ENCODE measurements around the gene EIF3D. TPM values are rescaled to one million over a fixed set of nuclear protein-coding genes. Genes with fewer than 3 reads are reported as not detected.

The EIF3D gene
- total and polyA plus RNA-seq, 4 experiments from 2014 or later = 137 to 228 (median 206) TPM

GRCh38 chr22:36568846-36569245, 39.9 kb upstream of the EIF3D start:
- Mint-ChIP-seq H3K9me3 (peaks cover 0 to 4% (median 0%) of the 10 kb centered on the region in 8 donors), H3K36me3 (no peaks in the 10 kb centered on the region), H3K27ac (no peak overlapping the region), H3K4me1 (no peaks in the 10 kb centered on the region), H3K27me3 (peaks cover 13 to 23% of the 10 kb centered on the region in 2 donors), H3K4me3 (no peak overlapping the region)
- Histone ChIP-seq H3K36me3 (ENCODE audit: insufficient read depth, low read length) (no peaks in the 10 kb centered on the region), H3K9me3 (ENCODE audit: control insufficient read depth in 1 of 2, low read length in 2 of 2) (no peaks in the 10 kb centered on the region), H3K27me3 (ENCODE audit: insufficient read depth, low read length) (no peaks in the 10 kb centered on the region), H3K4me1 (ENCODE audit: insufficient read depth, low read length) (no peaks in the 10 kb centered on the region), H3K27ac (ENCODE audit: low read depth, low read length) (no peak overlapping the region), H3K4me3 (ENCODE audit: low read length in 2 of 2) (no peak overlapping the region)
- ChIA-PET CTCF (ENCODE audit: partially characterized antibody) (no interaction called here), POLR2A (ENCODE audit: partially characterized antibody) (no interaction called here)
- DNase-seq = no peak
- intact Hi-C loops (cut with micrococcal nuclease) = no loop called here

- H3K4me1 Mint-ChIP-seq = peaks cover 0 to 3% (median 0%) of the 10 kb centered on the region in 4 donors
- CTCF ChIA-PET (ENCODE audit: partially characterized antibody) = no interaction called here
- H3K4me3 Mint-ChIP-seq = no peak overlapping the region
- peaks cover 0 to 4% (median 0%) of the 10 kb centered on the region in 8 donors for H3K9me3 Mint-ChIP-seq
- H3K27me3 Mint-ChIP-seq = peaks cover 26 to 32% of the 10 kb centered on the region in 2 donors
- Histone ChIP-seq H3K27me3 (ENCODE audit: insufficient read depth, low read length) (no peaks in the 10 kb centered on the region), H3K9me3 (ENCODE audit: control insufficient read depth in 1 of 2, low read length in 2 of 2) (no peaks in the 10 kb centered on the region), H3K36me3 (ENCODE audit: insufficient read depth, low read length) (no peaks in the 10 kb centered on the region), H3K4me3 (ENCODE audit: low read length in 2 of 2) (no peak overlapping the region), H3K4me1 (ENCODE audit: insufficient read depth, low read length) (no peaks in the 10 kb centered on the region), H3K27ac (ENCODE audit: low read depth, low read length) (no peak overlapping the region)
- intact Hi-C loops (cut with micrococcal nuclease) = no loop called here
- no peaks in the 10 kb centered on the region for H3K36me3 Mint-ChIP-seq
- DNase-seq = no peak
- H3K27ac Mint-ChIP-seq = no peak overlapping the region
- POLR2A ChIA-PET (ENCODE audit: partially characterized antibody) = no interaction called here
Measured at GRCh38 chr22:36566720-36567119, 37.8 kb upstream of the EIF3D start.

GRCh38 chr22:36565686-36566085, 36.7 kb upstream of the EIF3D start:
- no peak overlapping the region for H3K4me3 Mint-ChIP-seq
- Histone ChIP-seq H3K4me3 (ENCODE audit: low read length in 2 of 2) (no peak overlapping the region), H3K36me3 (ENCODE audit: insufficient read depth, low read length) (no peaks in the 10 kb centered on the region), H3K4me1 (ENCODE audit: insufficient read depth, low read length) (no peaks in the 10 kb centered on the region), H3K9me3 (ENCODE audit: control insufficient read depth in 1 of 2, low read length in 2 of 2) (no peaks in the 10 kb centered on the region), H3K27ac (ENCODE audit: low read depth, low read length) (no peak overlapping the region), H3K27me3 (ENCODE audit: insufficient read depth, low read length) (no peaks in the 10 kb centered on the region)
- H3K4me1 Mint-ChIP-seq = peaks cover 0 to 3% (median 0%) of the 10 kb centered on the region in 4 donors
- peaks cover 26 to 34% of the 10 kb centered on the region in 2 donors for H3K27me3 Mint-ChIP-seq
- DNase-seq = no peak
- intact Hi-C loops (cut with micrococcal nuclease) = no loop called here
- H3K9me3 Mint-ChIP-seq = peaks cover 0 to 4% (median 0%) of the 10 kb centered on the region in 8 donors
- H3K27ac Mint-ChIP-seq = no peak overlapping the region
- H3K36me3 Mint-ChIP-seq = no peaks in the 10 kb centered on the region
- POLR2A ChIA-PET (ENCODE audit: partially characterized antibody) = no interaction called here
- CTCF ChIA-PET (ENCODE audit: partially characterized antibody) = no interaction called here

GRCh38 chr22:36565159-36565507, 36.2 kb upstream of the EIF3D start:
- H3K27ac ChIP-seq (ENCODE audit: low read depth, low read length) = no peak overlapping the region
- intact Hi-C loops (cut with micrococcal nuclease) = no loop called here
- no peaks in the 10 kb centered on the region for H3K27me3 ChIP-seq (ENCODE audit: insufficient read depth, low read length)
- no peaks in the 10 kb centered on the region for H3K9me3 ChIP-seq (ENCODE audit: control insufficient read depth in 1 of 2, low read length in 2 of 2)
- H3K4me1 ChIP-seq (ENCODE audit: insufficient read depth, low read length) = no peaks in the 10 kb centered on the region
- CTCF ChIA-PET (ENCODE audit: partially characterized antibody) = no interaction called here
- no peak overlapping the region for H3K4me3 ChIP-seq (ENCODE audit: low read length in 2 of 2)
- H3K4me1 Mint-ChIP-seq = peaks cover 0 to 3% (median 0%) of the 10 kb centered on the region in 4 donors
- no peak overlapping the region for H3K4me3 Mint-ChIP-seq
- no peak overlapping the region for H3K27ac Mint-ChIP-seq
- DNase-seq = no peak
- H3K27me3 Mint-ChIP-seq = peaks cover 26 to 34% of the 10 kb centered on the region in 2 donors
- H3K9me3 Mint-ChIP-seq = peaks cover 0 to 4% (median 0%) of the 10 kb centered on the region in 8 donors
- no peaks in the 10 kb centered on the region for H3K36me3 ChIP-seq (ENCODE audit: insufficient read depth, low read length)
- POLR2A ChIA-PET (ENCODE audit: partially characterized antibody) = no interaction called here
- no peaks in the 10 kb centered on the region for H3K36me3 Mint-ChIP-seq

- H3K4me1 Mint-ChIP-seq = peaks cover 0 to 3% (median 0%) of the 10 kb centered on the region in 4 donors
- peaks cover 24 to 36% of the 10 kb centered on the region in 2 donors for H3K27me3 Mint-ChIP-seq
- H3K36me3 ChIP-seq (ENCODE audit: insufficient read depth, low read length) = no peaks in the 10 kb centered on the region
- ChIA-PET CTCF (ENCODE audit: partially characterized antibody) (no interaction called here), POLR2A (ENCODE audit: partially characterized antibody) (no interaction called here)
- no peak overlapping the region for H3K4me3 ChIP-seq (ENCODE audit: low read length in 2 of 2)
- H3K36me3 Mint-ChIP-seq = no peaks in the 10 kb centered on the region
- H3K27ac ChIP-seq (ENCODE audit: low read depth, low read length) = no peak overlapping the region
- no peak for DNase-seq
- H3K4me3 Mint-ChIP-seq = no peak overlapping the region
- no peaks in the 10 kb centered on the region for H3K27me3 ChIP-seq (ENCODE audit: insufficient read depth, low read length)
- no peaks in the 10 kb centered on the region for H3K9me3 ChIP-seq (ENCODE audit: control insufficient read depth in 1 of 2, low read length in 2 of 2)
- H3K4me1 ChIP-seq (ENCODE audit: insufficient read depth, low read length) = no peaks in the 10 kb centered on the region
- peaks cover 0 to 2% (median 0%) of the 10 kb centered on the region in 8 donors for H3K9me3 Mint-ChIP-seq
- intact Hi-C loops (cut with micrococcal nuclease) = no loop called here
- no peak overlapping the region for H3K27ac Mint-ChIP-seq
Measured at GRCh38 chr22:36564422-36565158, 35.6 kb upstream of the EIF3D start.

GRCh38 chr22:36563898-36564297, 34.9 kb upstream of the EIF3D start:
- CTCF ChIA-PET (ENCODE audit: partially characterized antibody) = no interaction called here
- H3K27ac Mint-ChIP-seq = no peak overlapping the region
- H3K27me3 Mint-ChIP-seq = peaks cover 23 to 37% of the 10 kb centered on the region in 2 donors

GRCh38 chr22:36563444-36563843, 34.5 kb upstream of the EIF3D start:
- no peak overlapping the region for H3K4me3 Mint-ChIP-seq
- intact Hi-C loops (cut with micrococcal nuclease) = no loop called here
- H3K27me3 ChIP-seq (ENCODE audit: insufficient read depth, low read length) = no peaks in the 10 kb centered on the region
- ChIA-PET POLR2A (ENCODE audit: partially characterized antibody) (no interaction called here), CTCF (ENCODE audit: partially characterized antibody) (no interaction called here)
- H3K9me3 ChIP-seq (ENCODE audit: control insufficient read depth in 1 of 2, low read length in 2 of 2) = no peaks in the 10 kb centered on the region
- H3K4me3 ChIP-seq (ENCODE audit: low read length in 2 of 2) = no peak overlapping the region
- no peak for DNase-seq
- H3K36me3 Mint-ChIP-seq = no peaks in the 10 kb centered on the region
- peaks cover 0 to 1% (median 0%) of the 10 kb centered on the region in 8 donors for H3K9me3 Mint-ChIP-seq
- no peak overlapping the region for H3K27ac ChIP-seq (ENCODE audit: low read depth, low read length)
- H3K27ac Mint-ChIP-seq = no peak overlapping the region
- peaks cover 21 to 36% of the 10 kb centered on the region in 2 donors for H3K27me3 Mint-ChIP-seq
- H3K4me1 Mint-ChIP-seq = peaks cover 0 to 3% (median 0%) of the 10 kb centered on the region in 4 donors
- no peaks in the 10 kb centered on the region for H3K4me1 ChIP-seq (ENCODE audit: insufficient read depth, low read length)
- H3K36me3 ChIP-seq (ENCODE audit: insufficient read depth, low read length) = no peaks in the 10 kb centered on the region

More at GRCh38 chr22:36563898-36564297, 34.9 kb upstream of the EIF3D start:
- Histone ChIP-seq H3K4me1 (ENCODE audit: insufficient read depth, low read length) (no peaks in the 10 kb centered on the region), H3K27me3 (ENCODE audit: insufficient read depth, low read length) (no peaks in the 10 kb centered on the region), H3K36me3 (ENCODE audit: insufficient read depth, low read length) (no peaks in the 10 kb centered on the region), H3K9me3 (ENCODE audit: control insufficient read depth in 1 of 2, low read length in 2 of 2) (no peaks in the 10 kb centered on the region), H3K27ac (ENCODE audit: low read depth, low read length) (no peak overlapping the region), H3K4me3 (ENCODE audit: low read length in 2 of 2) (no peak overlapping the region)
- Mint-ChIP-seq H3K4me3 (no peak overlapping the region), H3K4me1 (peaks cover 0 to 3% (median 0%) of the 10 kb centered on the region in 4 donors), H3K36me3 (no peaks in the 10 kb centered on the region), H3K9me3 (peaks cover 0 to 1% (median 0%) of the 10 kb centered on the region in 8 donors)
- DNase-seq = no peak
- POLR2A ChIA-PET (ENCODE audit: partially characterized antibody) = no interaction called here
- intact Hi-C loops (cut with micrococcal nuclease) = no loop called here
